Tongue (tissue), 2 donors: ENCODE data around the gene ATP2B2. TPM values are rescaled to one million over a fixed set of nuclear protein-coding genes. Genes with fewer than 3 reads are reported as not detected.
"Not testable (repeated sequence)": the region's sequence is repeated elsewhere in the genome, so short reads cannot be mapped to it uniquely, and the experiment has no call there.

Experiments
- DNase-seq: peaks from one replicate; pipeline ENCODE4 v3.0.0-alpha.2; 2015
- total RNA-seq: library from RNA; depleted of rRNA; stranded (reverse); fragments of >200 nt; gene quantifications from one replicate; pipeline ENCODE4 v1.2.3, GENCODE V29; 2014

ATP2B2 gene
- total RNA-seq, result 5.7 TPM

DNA sequence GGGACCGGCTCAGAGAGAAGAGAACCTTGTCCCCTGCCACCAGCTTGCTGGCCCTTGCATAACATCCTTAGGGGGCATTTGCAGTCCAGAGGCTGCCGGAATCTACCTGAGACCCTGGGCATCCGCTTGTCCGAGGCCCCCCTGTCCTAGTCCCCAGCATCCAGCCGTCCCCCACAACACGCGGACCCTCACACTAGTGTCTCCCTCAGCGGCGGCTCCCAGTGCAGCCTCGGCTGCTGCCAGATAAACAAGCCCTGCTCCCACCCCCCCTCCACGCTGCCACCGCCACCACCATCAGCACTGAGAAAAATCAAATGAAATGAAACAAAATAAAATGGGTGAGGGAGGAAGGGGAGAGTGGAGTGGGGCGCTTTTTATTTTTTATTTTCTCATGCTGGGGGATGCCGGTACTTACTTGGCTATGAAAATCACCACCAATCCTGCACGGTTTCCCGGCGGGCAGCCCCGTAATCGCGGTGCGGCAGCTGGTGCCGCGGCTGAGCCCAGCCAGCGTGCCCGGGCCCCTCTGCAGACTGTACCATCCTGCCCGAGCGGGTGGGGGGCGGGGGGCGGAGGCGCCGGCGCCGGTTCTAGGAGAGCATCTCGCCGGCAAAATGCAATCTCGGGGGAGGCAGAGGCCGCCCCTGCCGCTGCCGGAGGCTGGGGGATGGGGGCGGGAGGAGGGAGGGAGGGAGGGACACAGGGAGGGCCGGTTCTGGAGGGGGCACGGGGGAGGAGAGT is at the start of gene ATP2B2:
TSS of gene ATP2B2 (minus strand) at position 537 of the 741 bp plus-strand sequence. CDS start 56,043 bp downstream, outside the sequence.
- DNase-seq, result peak; percentile 49

- DNase-seq, result no peak
These were observed 49.4 kb upstream of the ATP2B2 start for GRCh38 chr3:10554746-10555145.

DNA sequence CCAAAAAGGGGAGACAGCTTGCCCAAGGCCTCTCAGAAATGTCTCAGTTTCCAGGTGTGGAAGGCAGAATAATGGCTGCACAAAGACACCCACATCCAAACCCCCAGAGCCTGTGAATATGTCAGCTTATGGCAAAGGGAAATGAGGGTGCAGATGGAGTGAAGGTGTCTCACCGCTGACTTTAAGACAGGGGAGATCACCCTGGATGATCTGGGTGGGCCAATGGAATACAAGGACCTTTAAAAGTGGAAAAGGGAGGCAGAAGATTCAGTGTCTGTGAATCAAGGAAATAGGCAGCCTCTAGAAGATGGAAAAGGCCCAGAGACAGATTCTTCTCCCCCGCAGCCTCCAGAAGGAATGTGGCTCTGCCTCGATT is 48.8 kb upstream of the ATP2B2 start:
- no peak for DNase-seq

GRCh38 chr3:10553591-10554235 is 48.3 kb upstream of the ATP2B2 start:
- peak; percentile 48 for DNase-seq

DNA sequence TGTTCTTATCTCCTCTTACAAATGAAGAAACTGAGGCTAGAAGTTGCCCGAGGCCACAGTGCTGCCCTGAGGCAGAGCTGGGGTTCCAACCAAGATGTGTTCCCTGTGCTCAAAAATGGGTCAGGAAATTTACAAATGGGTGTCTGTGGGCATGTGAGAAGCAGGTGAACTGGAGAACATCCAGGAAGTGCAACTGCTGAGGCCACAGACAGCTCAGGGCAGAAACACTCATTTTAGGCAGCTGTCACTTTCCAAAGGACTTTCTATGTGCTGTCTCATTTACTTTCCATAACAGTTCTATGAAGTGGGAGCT is 47.2 kb upstream of the ATP2B2 start:
- no peak for DNase-seq

GRCh38 chr3:10551821-10552630 is 46.6 kb upstream of the ATP2B2 start:
- no peak for DNase-seq

- DNase-seq, result no peak
These were observed 45.8 kb upstream of the ATP2B2 start for GRCh38 chr3:10551139-10551538.

DNA sequence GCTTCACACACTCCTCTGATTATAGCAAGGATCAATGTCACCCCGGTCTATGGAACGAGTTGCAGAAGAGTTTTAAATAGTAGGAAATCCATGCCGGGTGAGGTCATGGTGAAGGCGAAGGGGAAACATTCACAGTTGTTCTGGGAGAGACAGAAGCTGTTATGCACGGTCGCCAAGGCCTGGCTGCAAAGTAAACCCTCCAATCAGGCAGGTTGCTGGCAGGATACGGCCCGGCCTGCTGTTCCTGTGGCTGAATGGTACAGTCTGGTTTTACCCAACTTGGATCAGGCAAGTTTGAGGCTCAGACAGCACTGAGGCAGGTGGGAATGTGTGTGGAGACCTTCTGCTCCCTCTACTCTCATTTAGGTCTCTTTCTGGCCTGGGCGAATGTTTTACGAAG is 45.3 kb upstream of the ATP2B2 start:
- DNase-seq, result peak; percentile 69

- DNase-seq, result no peak
These were observed 44.3 kb upstream of the ATP2B2 start for GRCh38 chr3:10549617-10550230.

GRCh38 chr3:10548992-10549391 is 43.6 kb upstream of the ATP2B2 start:
- DNase-seq, result no peak

GRCh38 chr3:10547841-10548783 is 42.7 kb upstream of the ATP2B2 start:
- no peak for DNase-seq

GRCh38 chr3:10547413-10547812 is 42.0 kb upstream of the ATP2B2 start:
- DNase-seq, result no peak

DNA sequence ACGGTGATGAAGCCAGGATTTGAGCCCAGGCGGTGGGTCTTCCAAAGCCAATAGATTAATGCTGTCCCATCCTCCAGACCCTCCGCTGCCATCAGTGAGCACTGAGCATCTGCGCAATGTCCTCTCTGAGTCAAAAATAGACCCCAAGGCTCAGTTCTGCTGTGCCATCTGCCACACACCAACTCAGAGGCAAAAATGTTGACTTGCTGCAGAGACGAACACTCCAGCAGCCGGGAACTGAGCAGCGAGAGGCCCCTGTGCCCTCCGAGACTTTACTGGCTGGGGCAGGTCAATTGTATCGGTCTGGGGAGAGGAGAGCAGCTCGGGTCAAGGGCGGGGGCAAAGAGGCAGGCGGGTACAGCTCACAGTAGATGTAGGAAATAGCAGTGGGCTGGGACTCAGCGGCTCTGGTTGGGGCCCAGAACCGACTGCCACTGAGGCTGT is 41.5 kb upstream of the ATP2B2 start:
- no peak for DNase-seq

DNA sequence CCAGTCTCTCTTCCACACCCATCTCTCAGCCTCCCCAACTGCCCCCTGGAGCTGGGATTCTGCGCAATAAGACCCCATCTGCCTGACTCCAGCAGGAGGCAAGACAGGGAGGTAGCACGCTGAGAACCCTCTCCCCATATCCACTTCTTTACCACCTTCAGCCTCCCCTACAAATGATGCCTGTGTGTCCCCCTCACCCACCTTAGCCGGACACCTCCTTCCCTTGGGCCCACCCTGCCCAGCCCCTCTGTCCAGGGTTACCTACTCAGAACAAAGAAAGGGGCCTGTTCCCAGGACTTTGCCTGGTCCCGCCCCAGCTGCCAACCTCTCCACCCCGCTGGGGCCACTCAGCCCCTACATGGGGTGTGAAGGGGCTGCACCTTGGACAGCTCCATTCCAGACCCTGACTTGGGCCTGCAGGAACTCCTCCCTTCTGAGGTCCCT is 40.8 kb upstream of the ATP2B2 start:
- DNase-seq, result no peak

GRCh38 chr3:10542518-10542917 is 37.1 kb upstream of the ATP2B2 start:
- DNase-seq, result no peak

- not testable (repeated sequence) for DNase-seq
These were observed 35.0 kb upstream of the ATP2B2 start for GRCh38 chr3:10540347-10540746.

GRCh38 chr3:10534066-10534465 is 28.7 kb upstream of the ATP2B2 start:
- no peak for DNase-seq

GRCh38 chr3:10533737-10534023 is 28.3 kb upstream of the ATP2B2 start:
- no peak for DNase-seq

DNA sequence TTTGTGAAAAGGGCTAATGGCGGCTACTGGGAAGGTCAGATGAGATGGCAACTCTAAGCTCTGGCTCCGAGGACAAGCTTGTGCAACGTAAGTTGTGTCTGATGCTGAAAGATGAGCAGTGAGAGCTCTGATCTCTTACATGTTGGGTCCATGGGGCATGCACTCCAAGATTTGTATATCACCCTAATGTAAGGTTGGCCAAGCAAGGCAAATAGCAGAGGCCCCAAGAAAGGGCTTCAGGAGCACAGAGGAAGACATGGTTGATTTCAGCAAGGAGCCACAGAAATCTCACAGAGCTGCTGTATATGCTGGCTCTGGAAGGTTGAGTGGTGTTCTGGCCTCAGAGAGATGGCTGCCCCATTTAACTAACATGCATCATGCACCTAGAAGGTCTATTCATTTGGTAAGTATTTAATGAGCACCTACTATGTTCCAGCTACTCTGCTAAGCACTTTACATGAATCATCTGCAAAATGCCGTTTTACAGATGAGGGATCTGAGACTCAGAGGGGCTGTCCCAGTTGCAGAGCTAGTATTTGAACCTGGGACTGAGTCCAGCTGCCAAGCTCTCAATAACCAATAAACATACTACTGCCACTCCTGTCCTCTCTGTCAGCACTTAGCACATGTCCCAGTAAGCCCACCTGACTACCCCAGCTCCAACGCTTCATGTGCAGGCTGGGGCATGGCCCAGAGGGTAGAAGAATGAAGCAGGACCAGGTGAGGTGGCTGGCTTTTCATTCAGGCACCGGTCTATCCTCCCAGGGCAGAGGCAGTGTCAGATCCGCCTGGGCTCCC is 27.8 kb upstream of the ATP2B2 start:
- DNase-seq, result no peak

GRCh38 chr3:10531031-10531430 is 25.6 kb upstream of the ATP2B2 start:
- no peak for DNase-seq

GRCh38 chr3:10530241-10530640 is 24.9 kb upstream of the ATP2B2 start:
- no peak for DNase-seq
